ENCODE data around the gene DCHS1.

DCHS1 gene

DNA sequence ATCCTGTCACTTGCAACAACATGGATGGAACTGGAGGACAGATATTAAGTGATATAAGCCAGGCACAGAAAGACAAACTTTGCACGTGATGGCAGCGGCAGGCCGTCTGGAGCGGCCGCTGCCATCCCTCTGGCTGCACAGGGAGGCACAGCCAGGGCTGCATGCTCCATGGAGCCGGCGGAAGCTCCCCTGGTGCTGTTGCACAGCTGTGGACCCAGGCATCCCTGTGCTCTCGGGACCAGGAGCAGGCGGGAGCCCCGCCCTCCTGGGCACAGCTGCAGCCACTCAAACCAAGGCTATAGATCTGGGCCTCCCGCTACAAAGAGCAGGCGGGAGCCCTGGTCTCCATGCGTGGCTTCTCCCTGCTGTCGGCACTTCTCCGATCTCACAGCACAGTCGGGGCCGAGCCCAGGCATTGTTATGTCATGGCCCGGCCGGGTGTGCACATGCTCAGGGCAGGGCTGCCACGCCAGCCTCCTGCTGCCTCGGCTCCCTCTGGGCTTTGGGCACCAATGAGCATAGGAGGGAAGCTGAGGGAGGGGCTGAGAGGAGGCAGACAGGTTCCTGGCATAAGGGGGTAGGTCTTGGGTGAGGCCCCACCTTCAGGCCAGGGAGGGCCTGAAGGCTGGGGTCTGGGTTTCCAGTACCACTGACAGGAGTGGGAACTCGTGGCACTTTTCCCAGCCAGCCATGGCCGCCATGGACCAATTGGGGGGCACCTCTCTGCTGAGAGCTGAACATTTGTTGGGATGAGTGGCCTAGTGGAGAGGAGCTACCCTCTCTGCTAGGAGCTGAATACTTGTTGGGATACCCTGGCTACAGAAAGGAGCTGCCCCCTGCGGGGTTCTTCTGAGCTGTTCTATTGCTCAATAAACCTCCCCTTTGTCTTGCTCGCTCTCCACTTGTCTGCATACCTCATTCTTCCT is 68.9 kb downstream of the DCHS1 start:
- DNase-seq: no peak

GRCh38 chr11:6584528-6584927 is 71.1 kb downstream of the DCHS1 start:
- no peak for DNase-seq

GRCh38 chr11:6583584-6583983 is 72.0 kb downstream of the DCHS1 start:
- no peak for DNase-seq

DNA sequence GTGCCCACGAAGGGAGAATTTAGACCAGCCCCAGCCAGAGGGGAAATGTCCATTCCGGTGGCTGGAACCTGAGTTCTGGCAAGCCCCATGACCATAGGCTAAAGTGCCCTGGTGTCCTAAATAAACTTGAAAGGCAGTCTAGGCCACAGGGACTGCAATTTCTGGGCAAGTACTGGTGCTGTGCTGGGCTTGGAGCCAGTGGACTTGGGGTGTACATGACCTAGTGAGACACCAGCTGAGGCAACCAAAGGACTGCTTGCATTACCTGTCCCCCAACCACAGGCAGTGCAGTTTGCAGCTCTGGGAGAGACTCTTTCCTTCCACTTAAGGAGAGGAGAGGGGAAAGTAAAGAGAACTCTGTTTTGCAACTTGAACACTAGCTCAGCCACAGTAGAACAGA is 75.9 kb downstream of the DCHS1 start:
- DNase-seq: no peak

DNA sequence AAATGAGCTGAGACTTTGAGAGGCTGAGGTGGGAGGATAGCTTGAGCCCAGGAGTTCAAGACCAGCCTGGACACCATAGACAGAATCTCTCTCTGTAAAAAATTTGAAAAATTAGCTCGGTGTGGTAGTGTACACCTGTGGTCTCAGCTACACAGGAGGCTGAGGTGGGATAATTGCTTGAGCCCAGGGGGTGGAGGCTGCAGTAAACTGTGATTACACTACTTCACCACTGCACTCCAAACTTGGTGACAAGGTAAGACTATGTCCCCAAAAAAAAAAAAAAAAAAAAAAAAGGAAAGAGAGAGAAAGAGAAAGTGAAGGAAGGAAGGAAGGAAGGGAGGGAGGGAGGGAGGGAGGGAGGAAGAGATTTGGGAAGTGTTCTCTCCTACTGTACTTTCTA is 77.5 kb downstream of the DCHS1 start:
- DNase-seq: no peak

GRCh38 chr11:6576471-6577373 is 78.9 kb downstream of the DCHS1 start:
- no peak for DNase-seq

DNA sequence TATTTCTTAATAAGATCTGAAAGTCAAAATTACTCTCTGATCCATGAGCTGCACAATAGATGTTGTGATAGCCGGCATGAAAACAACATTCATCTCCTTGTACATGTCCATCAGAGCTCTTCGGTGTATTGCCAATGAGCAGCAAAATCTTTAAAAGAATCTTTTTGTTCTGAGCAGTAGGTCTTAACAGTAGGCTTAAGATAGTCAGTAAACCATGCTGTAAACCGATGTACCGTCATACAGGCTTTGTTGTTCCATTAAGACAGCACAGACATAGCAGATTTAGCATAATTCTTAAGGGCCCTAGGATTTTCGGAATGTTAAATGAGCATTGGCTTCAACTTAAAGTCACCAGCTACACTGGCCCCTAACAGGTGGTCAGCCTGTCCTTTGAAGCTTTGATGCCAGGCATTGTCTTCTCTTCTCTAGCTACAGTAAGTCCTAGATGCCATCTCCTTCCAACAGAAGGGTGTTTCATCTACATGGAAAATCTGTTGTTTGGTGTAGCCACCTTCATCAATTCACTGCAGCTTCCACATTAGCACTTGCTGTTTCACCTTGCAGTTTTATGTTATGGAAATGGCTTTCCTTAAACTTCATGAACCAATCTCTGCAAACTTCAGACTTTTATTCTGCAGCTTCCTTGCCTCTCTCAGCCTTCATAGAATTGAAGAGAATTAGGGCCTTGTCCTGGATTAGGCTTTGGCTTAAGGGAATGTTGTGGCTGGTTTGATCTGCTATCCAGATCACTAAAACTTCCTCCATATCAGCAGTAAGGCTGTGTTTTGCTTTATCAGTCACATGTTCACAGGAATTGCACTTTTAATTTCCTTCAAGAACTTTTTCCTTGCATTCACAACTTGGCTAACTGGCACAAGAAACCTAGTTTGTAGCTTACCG is 80.5 kb downstream of the DCHS1 start:
- DNase-seq: no peak

DNA sequence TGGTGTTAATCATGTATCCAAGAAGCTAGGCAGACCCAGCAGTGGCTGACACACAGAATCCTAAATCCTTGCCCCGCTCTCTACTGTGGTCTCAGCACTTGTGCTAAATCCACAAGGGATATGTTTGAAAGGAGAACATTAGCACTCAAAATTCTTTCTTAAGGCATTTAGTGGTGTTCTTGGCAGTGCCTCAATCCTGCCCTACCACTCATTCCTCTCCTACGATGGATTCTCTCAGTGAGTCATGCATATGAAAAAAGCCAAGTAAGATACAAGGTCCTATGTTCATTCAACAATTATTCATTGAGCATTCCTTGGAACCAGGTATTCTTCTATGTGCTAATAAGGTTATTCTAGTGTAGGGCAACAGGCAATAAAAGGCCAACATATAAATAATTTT is 83.4 kb downstream of the DCHS1 start:
- DNase-seq: no peak

DNA sequence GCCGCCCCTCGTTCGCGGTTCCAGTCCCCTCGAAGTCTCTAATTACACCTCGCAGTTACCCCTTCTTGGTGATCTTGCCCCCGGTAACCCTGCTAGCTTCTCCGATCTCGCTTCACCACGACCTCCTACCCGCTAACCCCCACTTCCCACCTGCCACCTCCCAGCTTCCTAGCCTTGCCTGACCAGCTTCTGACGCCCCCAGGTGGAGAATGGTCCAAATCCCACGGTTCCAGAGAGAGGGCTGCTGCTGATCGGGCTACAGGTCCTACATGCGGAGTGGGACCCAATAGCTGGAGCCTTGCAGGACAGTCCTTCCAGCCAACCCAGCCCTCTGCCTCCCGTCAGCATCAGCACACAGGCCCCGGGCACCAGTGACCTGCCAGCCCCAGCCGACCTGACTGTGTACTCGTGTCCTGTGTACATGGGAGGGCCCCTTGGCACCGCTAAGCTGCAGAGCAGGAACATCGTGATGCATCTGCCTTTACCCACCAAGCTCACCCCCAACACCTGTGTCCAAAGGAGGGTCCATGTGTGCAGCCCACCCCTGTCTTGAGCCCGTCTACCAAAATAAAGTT is 84.1 kb downstream of the DCHS1 start:
- DNase-seq: no peak
